Activated effector memory CD4-positive, alpha-beta T cell treated with Interleukin-2 at 50 U/mL for 16 hours (primary cell): Measurements from ENCODE around the gene ITPR1.

Experiments used
- DNase-seq: peaks from one replicate; pipeline ENCODE4 v3.0.0-alpha.2; 2020

Gene ITPR1

GRCh38 chr3:4794798-4795197 is 301.6 kb downstream of the ITPR1 start:
- DNase-seq: no peak

- DNase-seq: no peak
These were observed 302.8 kb downstream of the ITPR1 start for GRCh38 chr3:4795905-4796304.

GRCh38 chr3:4797201-4797705 is 304.1 kb downstream of the ITPR1 start:
- DNase-seq: no peak

- no peak for DNase-seq
These were observed 306.4 kb downstream of the ITPR1 start for GRCh38 chr3:4799266-4800256.

- DNase-seq: no peak
These were observed 307.4 kb downstream of the ITPR1 start for GRCh38 chr3:4800595-4800994.

- no peak for DNase-seq
These were observed 308.7 kb downstream of the ITPR1 start for GRCh38 chr3:4801892-4802291.

GRCh38 chr3:4802903-4803302 is 309.8 kb downstream of the ITPR1 start:
- DNase-seq: no peak

- DNase-seq: peak; percentile 14
These were observed 311.3 kb downstream of the ITPR1 start for GRCh38 chr3:4804161-4805058.

GRCh38 chr3:4805662-4806061 is 312.5 kb downstream of the ITPR1 start:
- DNase-seq: no peak

- no peak for DNase-seq
These were observed 313.5 kb downstream of the ITPR1 start for GRCh38 chr3:4806535-4807108.

- no peak for DNase-seq
These were observed 314.5 kb downstream of the ITPR1 start for GRCh38 chr3:4807381-4808280.

- no peak for DNase-seq
These were observed 315.5 kb downstream of the ITPR1 start for GRCh38 chr3:4808637-4809036.

GRCh38 chr3:4809922-4810321 is 316.8 kb downstream of the ITPR1 start:
- DNase-seq: no peak

- DNase-seq: no peak
These were observed 319.4 kb downstream of the ITPR1 start for GRCh38 chr3:4812591-4812990.

- DNase-seq: no peak
These were observed 320.8 kb downstream of the ITPR1 start for GRCh38 chr3:4813909-4814304.

GRCh38 chr3:4814305-4814903 is 321.3 kb downstream of the ITPR1 start:
- DNase-seq: no peak

GRCh38 chr3:4814904-4815574 is 321.9 kb downstream of the ITPR1 start:
- no peak for DNase-seq

- no peak for DNase-seq
These were observed 323.2 kb downstream of the ITPR1 start for GRCh38 chr3:4816306-4816705.

GRCh38 chr3:4816718-4817117 is 323.6 kb downstream of the ITPR1 start:
- DNase-seq: no peak

GRCh38 chr3:4817128-4817527 is 324.0 kb downstream of the ITPR1 start:
- no peak for DNase-seq

- DNase-seq: no peak
These were observed 325.0 kb downstream of the ITPR1 start for GRCh38 chr3:4818164-4818563.
